HepG2 (cell line): ENCODE data around the gene NOL4L. TPM values are rescaled to one million over a fixed set of nuclear protein-coding genes. Genes with fewer than 3 reads are reported as not detected.
A peak's percentile ranks its signal among the peaks of the same experiment; 100 is the strongest.

ENCODE experiments used
- AKAP8 ChIP-seq: sonication (generic); formaldehyde crosslinking; IDR thresholded peaks from 2 replicates; pipeline ENCODE4 v1.5.1; 2020; ENCODE audit warnings: mild to moderate bottlenecking, missing genetic modification reagents
- CCDC6 ChIP-seq: sonication (generic); formaldehyde crosslinking; IDR thresholded peaks from 2 replicates; pipeline ENCODE4 v1.8.1; 2022; ENCODE audit warnings: mild to moderate bottlenecking, missing genetic modification reagents, moderate library complexity
- EP300 ChIP-seq, 3 experiments: sonication (generic) in 1 of 3; formaldehyde crosslinking in 1 of 3; IDR thresholded peaks; 2 replicates each; pipeline versions ENCODE4 v1.5.1 to v1.6.1; 2011 to 2020; ENCODE audit warnings: low read depth in 2 of 3, low read length in 2 of 3, borderline replicate concordance in 1 of 3, improper control_type of control experiment in 1 of 3, mild to moderate bottlenecking in 1 of 3, missing genetic modification reagents in 1 of 3, moderate library complexity in 1 of 3
- GPN1 ChIP-seq: sonication (generic); formaldehyde crosslinking; IDR thresholded peaks from 2 replicates; pipeline ENCODE4 v1.5.1; 2020; ENCODE audit warnings: missing genetic modification reagents, borderline replicate concordance
- HMG20A ChIP-seq: IDR thresholded peaks from 2 replicates; pipeline ENCODE4 v1.6.1; 2016; ENCODE audit warnings: borderline replicate concordance
- JUNB ChIP-seq: sonication (generic); formaldehyde crosslinking; IDR thresholded peaks from 2 replicates; pipeline ENCODE4 v1.8.0; 2022; ENCODE audit warnings: missing genetic modification reagents, mild to moderate bottlenecking, borderline replicate concordance
- RARG ChIP-seq: sonication (generic); formaldehyde crosslinking; IDR thresholded peaks from 2 replicates; pipeline ENCODE4 v1.4.0; 2020; ENCODE audit warnings: low read depth, mild to moderate bottlenecking, missing genetic modification reagents
- RBM22 ChIP-seq: fragments of 200-400 bp; formaldehyde crosslinking; optimal IDR thresholded peaks from 2 replicates; pipeline ENCODE3; 2017; ENCODE audit warnings: mild to moderate bottlenecking, low read length, moderate library complexity
- SIX1 ChIP-seq: sonication (generic); formaldehyde crosslinking; IDR thresholded peaks from 2 replicates; pipeline ENCODE4 v1.4.0; 2020; ENCODE audit warnings: missing genetic modification reagents, borderline replicate concordance
- SRF ChIP-seq: IDR thresholded peaks from 2 replicates; pipeline ENCODE4 v1.6.1; 2011; ENCODE audit warnings: mild to moderate bottlenecking, low read depth, low read length, moderate library complexity
- THAP11 ChIP-seq: IDR thresholded peaks from 2 replicates; pipeline ENCODE4 v1.6.1; 2016; ENCODE audit warnings: missing biosample characterization, missing genetic modification reagents
- ZNF251 ChIP-seq: sonication (generic); formaldehyde crosslinking; IDR thresholded peaks from 2 replicates; pipeline ENCODE4 v1.9.0; 2021; ENCODE audit warnings: mild to moderate bottlenecking, missing genetic modification reagents
- ZNF260 ChIP-seq: sonication (generic); formaldehyde crosslinking; IDR thresholded peaks from 2 replicates; pipeline ENCODE4 v1.4.0; 2020; ENCODE audit warnings: missing genetic modification reagents, low read depth, mild to moderate bottlenecking, borderline replicate concordance
- ZNF432 ChIP-seq: sonication (generic); formaldehyde crosslinking; IDR thresholded peaks from 2 replicates; pipeline ENCODE4 v1.5.0; 2020; ENCODE audit warnings: missing genetic modification reagents, mild to moderate bottlenecking, borderline replicate concordance
- ZNF451 ChIP-seq: sonication (generic); formaldehyde crosslinking; IDR thresholded peaks from 2 replicates; pipeline ENCODE4 v1.5.0; 2020; ENCODE audit warnings: mild to moderate bottlenecking, missing genetic modification reagents
- ZSCAN31 ChIP-seq: sonication (generic); formaldehyde crosslinking; IDR thresholded peaks from 2 replicates; pipeline ENCODE4 v1.5.0; 2020; ENCODE audit warnings: low read depth, mild to moderate bottlenecking, missing genetic modification reagents
- polyA plus RNA-seq, 8 experiments: library from polyadenylated mRNA; depleted of rRNA in 3 of 8; stranded (reverse) in 7 of 8; unstranded in 1 of 8; fragments of >200 nt; fragmentation: Illumina TruSeq in 4 of 8; extraction: Trizol in 4 of 8; gene quantifications; 2 replicates each; pipeline versions ENCODE4 v1.2.1 to v1.2.3, GENCODE V29; 2011 to 2016; ENCODE audit warnings: low read depth in 4 of 8, missing spikeins in 1 of 8, mixed read lengths in 1 of 8; ENCODE audit not compliant: insufficient read depth in 1 of 8
- total RNA-seq, 5 experiments: library from RNA; depleted of rRNA; stranded (reverse); fragments of >200 nt; fragmentation: Illumina TruSeq; extraction: Trizol; gene quantifications; 2 replicates each; pipeline ENCODE4 v1.2.3, GENCODE V29; 2016; ENCODE audit warnings: low read depth in 1 of 5
- TF ChIP-seq, protein P1 (sequence below): sonication (generic); formaldehyde crosslinking; IDR thresholded peaks from 2 replicates; pipeline ENCODE4 v1.5.0; 2020; ENCODE audit warnings: mild to moderate bottlenecking, missing genetic modification reagents, borderline replicate concordance
- TF ChIP-seq, protein P2 (sequence below): fragments of 450-650 bp; IDR thresholded peaks from 2 replicates; pipeline ENCODE4 v1.6.1; 2016

NOL4L gene
- total and polyA plus RNA-seq, 2 of the 13 experiments (the other 11 are each of a cell fraction or from before 2014, with no cell fraction given), result 16.6 to 35.4 TPM

DNA sequence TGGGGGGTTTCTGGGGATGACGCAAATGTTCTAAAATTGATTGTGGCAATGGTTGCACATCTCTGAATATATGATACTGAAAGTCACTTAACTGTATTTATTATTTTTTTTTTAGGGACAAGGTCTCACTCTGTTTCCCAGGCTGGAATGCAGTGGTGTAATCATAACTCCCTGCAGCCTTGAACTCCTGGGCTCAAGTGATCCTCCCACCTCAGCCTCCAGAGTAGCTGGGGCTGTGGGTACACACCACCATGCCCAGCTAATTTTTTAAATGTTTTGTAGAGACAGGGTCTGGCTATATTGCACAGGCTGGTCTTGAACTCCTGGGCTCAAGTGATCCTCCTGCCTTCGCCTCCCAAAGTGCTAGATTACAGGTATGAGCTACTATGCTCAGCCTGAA lies 33.4 kb downstream of the NOL4L start (continued):
- TF ChIP-seq, protein P1, sequence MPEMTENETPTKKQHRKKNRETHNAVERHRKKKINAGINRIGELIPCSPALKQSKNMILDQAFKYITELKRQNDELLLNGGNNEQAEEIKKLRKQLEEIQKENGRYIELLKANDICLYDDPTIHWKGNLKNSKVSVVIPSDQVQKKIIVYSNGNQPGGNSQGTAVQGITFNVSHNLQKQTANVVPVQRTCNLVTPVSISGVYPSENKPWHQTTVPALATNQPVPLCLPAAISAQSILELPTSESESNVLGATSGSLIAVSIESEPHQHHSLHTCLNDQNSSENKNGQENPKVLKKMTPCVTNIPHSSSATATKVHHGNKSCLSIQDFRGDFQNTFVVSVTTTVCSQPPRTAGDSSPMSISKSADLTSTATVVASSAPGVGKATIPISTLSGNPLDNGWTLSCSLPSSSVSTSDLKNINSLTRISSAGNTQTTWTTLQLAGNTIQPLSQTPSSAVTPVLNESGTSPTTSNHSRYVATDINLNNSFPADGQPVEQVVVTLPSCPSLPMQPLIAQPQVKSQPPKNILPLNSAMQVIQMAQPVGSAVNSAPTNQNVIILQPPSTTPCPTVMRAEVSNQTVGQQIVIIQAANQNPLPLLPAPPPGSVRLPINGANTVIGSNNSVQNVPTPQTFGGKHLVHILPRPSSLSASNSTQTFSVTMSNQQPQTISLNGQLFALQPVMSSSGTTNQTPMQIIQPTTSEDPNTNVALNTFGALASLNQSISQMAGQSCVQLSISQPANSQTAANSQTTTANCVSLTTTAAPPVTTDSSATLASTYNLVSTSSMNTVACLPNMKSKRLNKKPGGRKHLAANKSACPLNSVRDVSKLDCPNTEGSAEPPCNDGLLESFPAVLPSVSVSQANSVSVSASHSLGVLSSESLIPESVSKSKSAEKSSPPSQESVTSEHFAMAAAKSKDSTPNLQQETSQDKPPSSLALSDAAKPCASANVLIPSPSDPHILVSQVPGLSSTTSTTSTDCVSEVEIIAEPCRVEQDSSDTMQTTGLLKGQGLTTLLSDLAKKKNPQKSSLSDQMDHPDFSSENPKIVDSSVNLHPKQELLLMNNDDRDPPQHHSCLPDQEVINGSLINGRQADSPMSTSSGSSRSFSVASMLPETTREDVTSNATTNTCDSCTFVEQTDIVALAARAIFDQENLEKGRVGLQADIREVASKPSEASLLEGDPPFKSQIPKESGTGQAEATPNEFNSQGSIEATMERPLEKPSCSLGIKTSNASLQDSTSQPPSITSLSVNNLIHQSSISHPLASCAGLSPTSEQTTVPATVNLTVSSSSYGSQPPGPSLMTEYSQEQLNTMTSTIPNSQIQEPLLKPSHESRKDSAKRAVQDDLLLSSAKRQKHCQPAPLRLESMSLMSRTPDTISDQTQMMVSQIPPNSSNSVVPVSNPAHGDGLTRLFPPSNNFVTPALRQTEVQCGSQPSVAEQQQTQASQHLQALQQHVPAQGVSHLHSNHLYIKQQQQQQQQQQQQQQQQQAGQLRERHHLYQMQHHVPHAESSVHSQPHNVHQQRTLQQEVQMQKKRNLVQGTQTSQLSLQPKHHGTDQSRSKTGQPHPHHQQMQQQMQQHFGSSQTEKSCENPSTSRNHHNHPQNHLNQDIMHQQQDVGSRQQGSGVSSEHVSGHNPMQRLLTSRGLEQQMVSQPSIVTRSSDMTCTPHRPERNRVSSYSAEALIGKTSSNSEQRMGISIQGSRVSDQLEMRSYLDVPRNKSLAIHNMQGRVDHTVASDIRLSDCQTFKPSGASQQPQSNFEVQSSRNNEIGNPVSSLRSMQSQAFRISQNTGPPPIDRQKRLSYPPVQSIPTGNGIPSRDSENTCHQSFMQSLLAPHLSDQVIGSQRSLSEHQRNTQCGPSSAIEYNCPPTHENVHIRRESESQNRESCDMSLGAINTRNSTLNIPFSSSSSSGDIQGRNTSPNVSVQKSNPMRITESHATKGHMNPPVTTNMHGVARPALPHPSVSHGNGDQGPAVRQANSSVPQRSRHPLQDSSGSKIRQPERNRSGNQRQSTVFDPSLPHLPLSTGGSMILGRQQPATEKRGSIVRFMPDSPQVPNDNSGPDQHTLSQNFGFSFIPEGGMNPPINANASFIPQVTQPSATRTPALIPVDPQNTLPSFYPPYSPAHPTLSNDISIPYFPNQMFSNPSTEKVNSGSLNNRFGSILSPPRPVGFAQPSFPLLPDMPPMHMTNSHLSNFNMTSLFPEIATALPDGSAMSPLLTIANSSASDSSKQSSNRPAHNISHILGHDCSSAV (CRISPR knock-in tag), result no peak
- no peak for TF ChIP-seq ZNF251 (CRISPR knock-in tag)
- no peak for TF ChIP-seq THAP11 (CRISPR knock-in tag)
- TF ChIP-seq ZNF432 (CRISPR knock-in tag), result no peak
- TF ChIP-seq RARG, result no peak
- TF ChIP-seq SRF, result no peak
- TF ChIP-seq SIX1, result no peak
- TF ChIP-seq EP300 (IDR thresholded peaks at IDR 0.05; ENCODE audit: low read depth in 2 of 2, low read length in 2 of 2), result peak in 1 of 2 experiments; percentile 64; a peak in 2 of 4 replicates
- no peak; the same call in 1 of the 2 replicates for TF ChIP-seq EP300 (CRISPR knock-in tag; IDR thresholded peaks at IDR 0.05; ENCODE audit: borderline replicate concordance)
- no peak for TF ChIP-seq ZNF260 (CRISPR knock-in tag)
- TF ChIP-seq AKAP8, result no peak
- TF ChIP-seq, protein P2, sequence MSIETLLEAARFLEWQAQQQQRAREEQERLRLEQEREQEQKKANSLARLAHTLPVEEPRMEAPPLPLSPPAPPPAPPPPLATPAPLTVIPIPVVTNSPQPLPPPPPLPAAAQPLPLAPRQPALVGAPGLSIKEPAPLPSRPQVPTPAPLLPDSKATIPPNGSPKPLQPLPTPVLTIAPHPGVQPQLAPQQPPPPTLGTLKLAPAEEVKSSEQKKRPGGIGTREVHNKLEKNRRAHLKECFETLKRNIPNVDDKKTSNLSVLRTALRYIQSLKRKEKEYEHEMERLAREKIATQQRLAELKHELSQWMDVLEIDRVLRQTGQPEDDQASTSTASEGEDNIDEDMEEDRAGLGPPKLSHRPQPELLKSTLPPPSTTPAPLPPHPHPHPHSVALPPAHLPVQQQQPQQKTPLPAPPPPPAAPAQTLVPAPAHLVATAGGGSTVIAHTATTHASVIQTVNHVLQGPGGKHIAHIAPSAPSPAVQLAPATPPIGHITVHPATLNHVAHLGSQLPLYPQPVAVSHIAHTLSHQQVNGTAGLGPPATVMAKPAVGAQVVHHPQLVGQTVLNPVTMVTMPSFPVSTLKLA, result no peak
- TF ChIP-seq RBM22, result no peak
- TF ChIP-seq ZSCAN31 (CRISPR knock-in tag), result peak; percentile 68; the same call in 1 of the 2 replicates
- no peak for TF ChIP-seq CCDC6 (CRISPR knock-in tag)
- no peak for TF ChIP-seq ZNF451 (CRISPR knock-in tag)
- 0 out of 2 replicates have a peak, but pooled peaks have one; percentile 27 for TF ChIP-seq HMG20A (CRISPR knock-in tag)
- no peak for TF ChIP-seq GPN1 (CRISPR knock-in tag)
- TF ChIP-seq JUNB (CRISPR knock-in tag), result no peak
